DMS114 treated with DMSO at 0.1 percent for 48 hours (cell line): ENCODE measurements around the gene AGAP9.
"Not testable (repeated sequence)": the region's sequence is repeated elsewhere in the genome, so short reads cannot be mapped to it uniquely, and the experiment has no call there.

ENCODE experiments used
- DNase-seq: peaks from one replicate; lab custom pipeline; 2025; ENCODE audit not compliant: unreplicated experiment; lab: John Stamatoyannopoulos, UW

Gene AGAP9

DNA sequence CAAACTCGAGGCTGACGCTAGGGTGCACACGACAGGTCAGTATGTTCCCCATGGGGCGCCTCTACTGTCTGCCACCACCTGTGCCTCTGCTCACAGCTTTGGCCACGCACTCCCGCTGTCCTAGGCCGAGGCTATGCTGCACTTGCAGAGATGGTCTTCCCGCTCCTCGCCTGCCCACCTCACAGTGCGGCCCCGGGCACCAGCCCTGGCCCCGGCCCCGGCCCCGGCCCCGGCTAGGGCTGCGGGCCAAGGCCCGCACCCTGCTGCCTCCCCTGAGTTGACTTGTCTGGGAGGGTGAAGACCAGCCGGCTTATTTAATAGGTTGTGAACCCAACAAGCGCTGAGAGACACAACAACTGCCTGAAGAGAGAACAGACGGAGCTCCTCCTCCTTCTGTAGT is at the start of gene AGAP9:
TSS of gene AGAP9 (minus strand) at position 164 of the 400 bp plus-strand sequence. CDS start at position 52, 112 bp downstream.
- not testable (repeated sequence) for DNase-seq

- DNase-seq, result not testable (repeated sequence)
Measured at GRCh38 chr10:47571138-47571912, 47.9 kb upstream of the AGAP9 start.

- not testable (repeated sequence) for DNase-seq
Measured at GRCh38 chr10:47566757-47567156, 43.3 kb upstream of the AGAP9 start.

- not testable (repeated sequence) for DNase-seq
Measured at GRCh38 chr10:47566108-47566699, 42.8 kb upstream of the AGAP9 start.

- DNase-seq, result not testable (repeated sequence)
Measured at GRCh38 chr10:47565517-47565920, 42.1 kb upstream of the AGAP9 start.

DNA sequence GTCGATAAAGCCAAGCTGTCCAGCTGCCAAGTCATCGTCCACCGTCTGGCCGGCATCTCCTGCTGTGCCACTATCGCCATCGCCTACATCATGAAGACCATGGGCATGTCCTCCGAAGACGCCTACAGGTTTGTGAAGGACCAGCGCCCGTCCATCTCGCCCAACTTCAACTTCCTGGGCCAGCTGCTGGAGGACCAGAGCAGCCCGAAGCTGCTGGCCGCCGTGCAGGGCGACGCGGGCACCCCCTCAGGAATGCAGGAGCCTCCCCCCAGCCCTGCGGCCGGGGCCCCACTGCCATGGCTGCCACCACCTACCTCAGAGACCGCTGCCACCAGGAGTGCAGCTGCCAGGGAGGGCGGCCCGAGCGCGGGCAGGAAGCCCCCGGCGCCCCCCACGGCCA is 41.5 kb upstream of the AGAP9 start:
- not testable (repeated sequence) for DNase-seq

- not testable (repeated sequence) for DNase-seq
Measured at GRCh38 chr10:47564318-47564717, 40.9 kb upstream of the AGAP9 start.

DNA sequence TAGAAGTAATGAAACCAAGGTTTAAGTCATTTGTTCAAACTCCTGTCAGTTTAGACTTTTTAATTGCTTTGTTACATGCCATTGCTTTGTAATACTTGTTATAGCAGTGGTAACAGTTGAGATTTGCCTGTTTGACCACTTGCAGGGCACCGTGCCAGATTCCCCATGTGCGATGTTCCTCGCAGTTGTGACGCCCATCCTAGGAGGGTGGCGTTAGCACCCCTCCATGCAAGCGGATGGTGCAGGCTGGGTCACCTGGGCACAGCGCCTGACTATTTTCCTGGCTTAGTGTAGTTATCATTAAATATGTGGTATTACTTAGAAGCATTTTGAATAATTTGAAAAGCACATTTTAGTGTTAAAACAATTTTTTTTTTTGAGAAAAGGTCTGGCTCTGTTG is 37.0 kb upstream of the AGAP9 start:
- not testable (repeated sequence) for DNase-seq

GRCh38 chr10:47559718-47560308 is 36.4 kb upstream of the AGAP9 start:
- not testable (repeated sequence) for DNase-seq

DNA sequence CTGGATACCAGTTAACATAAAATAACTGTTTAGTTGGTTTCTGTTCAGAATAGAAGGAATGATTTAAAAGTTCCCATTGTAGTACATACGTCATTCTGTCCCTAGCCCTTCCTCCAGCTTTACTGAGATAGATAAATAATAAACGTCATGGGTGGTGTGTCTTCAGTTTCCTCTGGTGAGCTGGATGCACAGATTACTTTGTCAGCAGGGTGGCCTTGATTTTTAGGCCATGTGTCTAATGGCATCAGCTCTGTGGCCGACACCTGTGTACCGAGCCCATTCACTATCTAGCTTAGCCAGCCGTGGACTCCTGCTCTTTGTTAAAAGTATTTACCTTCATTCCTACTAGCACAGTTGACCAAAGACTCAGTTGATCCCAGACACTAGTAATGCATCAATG is 34.7 kb upstream of the AGAP9 start:
- DNase-seq, result not testable (repeated sequence)

DNA sequence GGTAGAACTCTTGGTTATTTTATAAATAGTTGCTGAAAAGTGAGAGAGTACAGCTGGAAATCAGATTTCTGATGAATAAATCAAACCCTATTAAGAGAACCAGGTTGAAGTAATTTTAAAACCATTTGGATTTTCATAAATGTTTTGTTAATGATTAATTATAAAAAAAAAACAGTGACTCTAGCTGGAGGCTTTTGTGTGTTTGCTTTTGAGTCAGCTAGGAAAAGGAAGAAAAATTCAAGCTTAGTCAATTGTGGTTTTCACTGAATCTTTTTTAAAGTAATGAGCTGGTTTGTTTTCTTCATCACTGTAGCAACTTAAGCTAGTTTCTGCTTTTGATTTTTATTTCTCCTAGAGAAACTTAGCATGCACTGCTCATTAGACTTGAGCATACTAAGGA is 34.2 kb upstream of the AGAP9 start:
- DNase-seq, result not testable (repeated sequence)

- not testable (repeated sequence) for DNase-seq
Measured at GRCh38 chr10:47555334-47555733, 31.9 kb upstream of the AGAP9 start.

DNA sequence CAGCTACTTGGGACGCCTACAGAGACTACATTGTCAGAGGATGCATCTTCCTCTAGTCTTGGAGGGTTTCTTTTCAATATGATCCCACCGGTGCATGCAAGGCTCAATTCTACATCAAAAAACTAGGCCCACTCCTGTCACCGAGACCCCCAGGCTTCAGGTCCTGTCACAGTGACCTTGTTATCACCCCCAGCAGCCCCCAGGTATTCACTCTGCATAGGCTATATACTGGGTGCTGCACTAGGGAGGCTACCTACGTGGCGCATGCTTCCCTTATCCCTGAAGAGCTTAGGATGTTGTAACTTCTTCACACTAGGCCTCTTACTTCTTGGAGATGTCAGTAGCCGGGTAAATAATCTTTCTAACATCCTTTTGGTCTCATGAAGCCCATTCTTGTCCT is 31.1 kb upstream of the AGAP9 start:
- DNase-seq, result not testable (repeated sequence)

GRCh38 chr10:47553860-47554247 is 30.4 kb upstream of the AGAP9 start:
- not testable (repeated sequence) for DNase-seq

DNA sequence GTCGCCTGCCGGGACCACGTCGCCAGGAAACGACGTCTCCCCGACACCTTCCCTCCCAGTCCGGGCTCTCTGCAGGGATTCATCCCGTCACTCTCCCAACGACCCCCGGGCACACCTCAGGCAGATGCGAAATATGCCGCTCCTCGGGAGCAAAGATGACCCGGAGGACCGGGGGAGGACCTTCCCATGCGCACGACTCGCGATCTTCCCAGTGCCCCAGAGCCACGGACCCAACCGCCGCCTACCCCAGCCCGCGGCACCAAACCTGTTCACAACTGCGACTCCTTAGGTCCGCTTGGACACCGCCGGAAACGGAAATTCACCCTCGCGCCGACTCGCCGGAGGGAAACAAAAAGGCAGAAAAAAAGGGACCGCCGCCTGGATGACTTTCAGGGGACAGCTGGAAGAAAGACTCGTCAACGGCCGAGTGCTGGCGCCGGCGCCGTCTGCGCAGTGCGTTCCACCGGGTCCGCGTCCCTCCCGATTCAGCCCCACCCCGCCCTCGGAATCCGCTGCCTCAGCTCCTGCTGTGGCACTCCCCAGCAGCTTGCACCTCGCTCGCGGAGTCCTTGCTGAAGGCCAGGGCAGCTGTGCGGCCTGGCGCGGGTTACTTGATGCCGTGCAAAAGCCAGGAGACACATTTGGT is 29.9 kb upstream of the AGAP9 start:
- DNase-seq, result peak; percentile 58

DNA sequence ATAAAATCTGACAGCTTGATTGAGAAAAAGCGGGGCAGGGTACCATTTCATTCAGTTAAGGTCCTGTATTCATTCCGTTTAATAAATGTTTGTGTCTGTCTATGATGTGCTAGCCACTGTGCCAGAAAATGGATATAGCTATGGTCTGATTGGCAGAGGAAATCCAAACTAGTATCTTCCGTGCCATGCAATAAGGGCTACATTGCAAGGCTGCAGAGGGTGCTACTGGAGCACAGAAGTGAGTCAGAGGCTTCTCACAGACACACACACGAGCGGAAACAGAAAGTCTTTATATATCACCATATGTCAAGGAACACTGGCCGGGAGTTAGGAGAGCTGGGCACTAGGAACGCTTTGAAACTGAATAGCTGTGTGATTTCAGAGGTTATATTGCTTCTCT is 29.3 kb upstream of the AGAP9 start:
- peak; percentile 27 for DNase-seq

- not testable (repeated sequence) for DNase-seq
Measured at GRCh38 chr10:47547286-47547685, 23.8 kb upstream of the AGAP9 start.

DNA sequence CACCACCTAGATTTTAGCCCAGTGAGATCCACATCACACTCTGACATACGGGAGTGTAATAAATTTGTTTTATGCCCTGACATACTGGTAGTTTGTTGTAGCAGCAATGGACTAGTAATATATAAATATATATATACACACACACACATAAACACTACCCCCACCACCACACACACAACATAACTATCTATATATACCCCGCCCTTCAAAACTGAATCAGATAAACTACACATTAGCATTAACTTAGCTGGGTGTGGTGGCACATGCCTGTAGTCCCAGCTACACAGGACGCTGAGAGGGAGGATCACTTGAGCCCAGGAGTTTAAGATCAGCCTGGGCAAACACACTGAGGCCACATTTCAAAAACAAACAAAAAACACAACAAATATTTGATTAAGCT is 13.0 kb upstream of the AGAP9 start:
- not testable (repeated sequence) for DNase-seq

- DNase-seq, result not testable (repeated sequence)
Measured at GRCh38 chr10:47502313-47502712, 21.1 kb downstream of the AGAP9 start.

GRCh38 chr10:47494226-47494625 is 29.2 kb downstream of the AGAP9 start:
- not testable (repeated sequence) for DNase-seq

DNA sequence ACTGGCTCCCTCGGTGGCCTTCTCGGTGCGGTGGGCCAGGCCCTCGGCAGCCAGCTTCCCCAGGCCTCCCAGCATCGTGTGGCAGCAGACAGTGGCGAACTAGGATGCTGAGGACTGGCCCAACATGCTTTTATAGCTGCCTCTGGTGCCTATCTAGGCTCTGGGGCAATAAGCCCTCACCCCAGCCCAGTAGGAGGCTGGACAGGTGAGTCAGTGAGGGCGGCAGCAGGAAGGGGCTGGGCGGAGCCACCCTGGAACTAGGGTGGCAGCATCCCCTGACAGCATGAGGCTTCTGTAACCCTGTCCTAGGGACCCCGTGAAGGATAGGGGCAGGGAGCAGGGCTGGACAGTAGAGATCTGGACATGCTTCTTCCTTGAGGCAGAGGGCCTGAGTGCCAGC is 31.8 kb downstream of the AGAP9 start, which contains the start of gene FAM25G:
TSS of gene FAM25G (minus strand) at position 101 of the 400 bp plus-strand sequence. CDS start at position 75, 26 bp downstream.
- DNase-seq, result not testable (repeated sequence)
